ENCODE results near the gene VAT1L.

Gene VAT1L

DNA sequence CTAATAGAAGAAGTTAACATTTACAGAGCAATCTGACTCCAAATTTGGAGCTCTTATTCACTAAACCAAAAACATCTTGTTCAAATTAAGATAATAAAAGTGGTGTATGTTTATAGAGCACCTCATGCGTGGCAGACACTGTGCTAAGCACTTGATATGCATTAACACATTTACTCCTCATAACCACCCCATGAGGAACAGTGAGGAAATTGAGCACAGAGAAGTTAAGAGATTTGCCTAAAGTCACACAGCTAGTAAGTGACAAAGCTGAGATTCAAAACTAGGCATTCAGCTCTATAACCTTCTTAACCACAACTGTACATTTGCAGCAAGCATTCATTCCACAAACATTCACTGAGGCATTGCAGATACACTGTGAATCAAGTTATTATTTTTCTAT is 94.0 kb downstream of the VAT1L start:
- no peaks in the 10 kb centered on the region for H3K27me3 ChIP-seq (ENCODE audit: control insufficient read depth, insufficient read depth, low read length)
- no peak overlapping the region for H3K4me3 ChIP-seq (ENCODE audit: low read length)
- H3K9me3 ChIP-seq (ENCODE audit: control insufficient read depth, low read length) = no peaks in the 10 kb centered on the region
- H3K9ac ChIP-seq (ENCODE audit: low read length) = no peak overlapping the region
- H3K36me3 ChIP-seq (ENCODE audit: control insufficient read depth, insufficient read depth, low read length) = no peaks in the 10 kb centered on the region
- no peaks in the 10 kb centered on the region for H3K4me1 ChIP-seq (ENCODE audit: control insufficient read depth, insufficient read depth, low read length)

DNA sequence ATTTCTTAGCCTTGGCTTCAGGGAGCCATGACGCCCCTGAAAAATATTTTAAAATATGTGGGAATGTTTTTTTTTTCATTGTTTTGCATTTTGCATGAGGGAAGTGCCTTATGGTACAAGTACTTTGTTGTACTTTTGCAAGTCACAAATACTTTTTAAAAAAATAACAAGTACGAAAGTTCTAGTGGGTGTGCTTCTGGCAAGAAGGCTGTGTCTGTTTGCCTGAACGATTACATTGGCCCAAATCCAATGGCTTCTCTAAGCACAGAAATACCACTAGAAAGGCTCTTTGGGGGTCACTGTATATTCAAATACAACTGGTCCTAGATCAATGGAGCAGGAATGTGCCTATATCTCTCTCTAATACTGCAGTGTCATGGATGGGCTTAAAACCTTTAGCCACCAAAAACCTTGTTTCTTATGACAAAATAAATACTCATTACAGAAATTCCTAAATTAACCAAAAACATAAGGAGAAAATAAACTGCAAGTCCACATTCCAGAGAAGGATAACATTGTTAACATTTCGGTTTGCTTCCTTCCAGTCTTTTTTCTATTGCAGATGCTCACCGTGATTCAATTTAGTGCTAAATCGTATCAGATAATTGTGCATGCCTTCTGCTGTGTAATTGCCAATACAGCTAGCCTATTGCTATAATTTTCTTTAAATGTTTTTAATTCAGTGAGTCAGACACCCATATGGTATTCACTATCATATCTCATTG is 97.4 kb downstream of the VAT1L start:
- no peaks in the 10 kb centered on the region for H3K27me3 ChIP-seq (ENCODE audit: control insufficient read depth, insufficient read depth, low read length)
- H3K9me3 ChIP-seq (ENCODE audit: control insufficient read depth, low read length) = no peaks in the 10 kb centered on the region
- H3K4me1 ChIP-seq (ENCODE audit: control insufficient read depth, insufficient read depth, low read length) = no peaks in the 10 kb centered on the region
- no peak overlapping the region for H3K9ac ChIP-seq (ENCODE audit: low read length)
- H3K4me3 ChIP-seq (ENCODE audit: low read length) = no peak overlapping the region
- no peaks in the 10 kb centered on the region for H3K36me3 ChIP-seq (ENCODE audit: control insufficient read depth, insufficient read depth, low read length)

DNA sequence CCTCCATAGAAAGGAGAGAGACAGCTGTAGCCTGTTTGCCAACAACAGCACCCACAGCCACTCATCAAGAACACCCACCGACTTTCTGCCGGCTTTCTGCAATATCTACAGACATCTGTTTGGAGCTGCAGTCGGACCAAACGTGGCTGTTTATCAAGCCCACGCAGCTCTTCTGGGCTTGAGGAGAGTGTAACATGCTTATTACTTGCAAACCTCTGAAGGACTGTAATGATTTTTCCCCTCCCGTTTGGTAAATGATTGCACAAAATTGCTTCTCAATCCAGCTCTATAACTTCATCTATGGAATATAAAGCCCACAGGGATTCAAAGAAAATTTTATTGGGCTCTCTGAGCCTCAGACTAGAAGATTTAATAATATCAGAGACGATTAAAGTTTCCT is 100.5 kb downstream of the VAT1L start:
- Histone ChIP-seq H3K9ac (ENCODE audit: low read length) (no peak overlapping the region), H3K27me3 (ENCODE audit: control insufficient read depth, insufficient read depth, low read length) (no peaks in the 10 kb centered on the region), H3K4me1 (ENCODE audit: control insufficient read depth, insufficient read depth, low read length) (no peaks in the 10 kb centered on the region)

DNA sequence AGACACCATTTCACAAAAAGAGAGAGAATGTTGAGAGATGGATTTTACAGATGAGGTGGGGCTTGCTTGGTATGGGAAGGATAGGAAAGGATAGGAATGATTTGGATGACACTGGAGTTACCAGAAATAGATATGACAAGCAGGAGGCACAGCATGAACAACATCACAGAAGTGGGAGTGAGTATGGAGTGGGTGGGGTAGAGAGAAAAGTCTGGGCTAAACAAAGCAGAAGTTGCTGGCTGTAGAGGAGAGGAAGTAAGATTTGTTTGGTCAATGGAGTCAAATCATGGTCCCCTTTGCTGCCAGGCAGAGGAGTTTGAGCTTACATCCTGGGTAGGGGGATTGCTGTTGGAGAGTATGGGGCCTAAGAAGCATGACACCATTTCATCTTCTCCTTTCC is 101.7 kb downstream of the VAT1L start:
- H3K9ac ChIP-seq (ENCODE audit: low read length) = no peak overlapping the region
- no peak overlapping the region for H3K4me3 ChIP-seq (ENCODE audit: low read length)
- no peaks in the 10 kb centered on the region for H3K4me1 ChIP-seq (ENCODE audit: control insufficient read depth, insufficient read depth, low read length)
- H3K36me3 ChIP-seq (ENCODE audit: control insufficient read depth, insufficient read depth, low read length) = no peaks in the 10 kb centered on the region
- no peaks in the 10 kb centered on the region for H3K27me3 ChIP-seq (ENCODE audit: control insufficient read depth, insufficient read depth, low read length)
- H3K9me3 ChIP-seq (ENCODE audit: control insufficient read depth, low read length) = no peaks in the 10 kb centered on the region

More for the DNA sequence above, 100.5 kb downstream of the VAT1L start:
- Histone ChIP-seq H3K36me3 (ENCODE audit: control insufficient read depth, insufficient read depth, low read length) (no peaks in the 10 kb centered on the region), H3K4me3 (ENCODE audit: low read length) (no peak overlapping the region), H3K9me3 (ENCODE audit: control insufficient read depth, low read length) (no peaks in the 10 kb centered on the region)

DNA sequence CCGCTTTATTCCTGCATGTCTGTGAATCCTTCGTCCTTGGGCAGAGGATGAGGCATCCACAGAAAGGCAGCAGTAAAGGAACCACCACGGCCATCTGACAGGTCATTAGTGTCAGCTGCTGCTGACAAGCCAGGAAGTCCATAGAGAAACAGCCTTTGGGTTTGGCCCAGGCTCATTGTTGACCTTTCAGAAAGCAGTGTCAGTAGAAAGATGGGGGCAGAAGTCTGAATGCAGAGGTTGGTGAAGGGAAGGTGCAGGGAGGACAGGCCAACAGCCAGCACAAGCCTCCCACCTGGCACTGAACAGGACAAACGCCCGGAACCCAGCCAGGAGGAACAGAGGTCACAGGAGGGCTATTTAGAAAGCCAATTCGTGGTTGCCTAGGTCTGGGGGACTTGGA is 105.8 kb downstream of the VAT1L start:
- Histone ChIP-seq H3K27me3 (ENCODE audit: control insufficient read depth, insufficient read depth, low read length) (no peaks in the 10 kb centered on the region), H3K4me3 (ENCODE audit: low read length) (no peak overlapping the region), H3K4me1 (ENCODE audit: control insufficient read depth, insufficient read depth, low read length) (no peaks in the 10 kb centered on the region), H3K36me3 (ENCODE audit: control insufficient read depth, insufficient read depth, low read length) (no peaks in the 10 kb centered on the region), H3K9me3 (ENCODE audit: control insufficient read depth, low read length) (no peaks in the 10 kb centered on the region), H3K9ac (ENCODE audit: low read length) (no peak overlapping the region)

DNA sequence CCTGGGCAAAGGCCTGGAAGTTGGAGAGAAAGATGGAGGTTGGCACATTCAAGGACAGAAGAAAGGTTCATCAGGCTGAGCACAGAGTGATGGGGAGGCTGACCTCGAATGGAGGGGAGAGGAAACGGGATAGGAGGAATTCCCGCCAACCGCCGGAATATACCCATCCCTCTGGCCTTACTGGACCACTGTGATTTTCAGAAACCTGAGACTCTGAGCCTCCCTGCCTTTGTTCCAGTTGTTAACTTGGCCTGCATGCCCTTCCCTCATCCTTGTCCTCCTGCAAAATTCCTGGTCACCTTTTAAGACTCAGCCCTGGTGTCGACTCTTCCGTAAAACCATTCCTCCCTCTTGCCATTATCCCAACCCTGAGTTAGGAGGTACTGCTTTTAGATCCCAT is 107.6 kb downstream of the VAT1L start:
- H3K9ac ChIP-seq (ENCODE audit: low read length) = no peak overlapping the region
- no peak overlapping the region for H3K4me3 ChIP-seq (ENCODE audit: low read length)
- no peaks in the 10 kb centered on the region for H3K9me3 ChIP-seq (ENCODE audit: control insufficient read depth, low read length)
- no peaks in the 10 kb centered on the region for H3K4me1 ChIP-seq (ENCODE audit: control insufficient read depth, insufficient read depth, low read length)
- H3K36me3 ChIP-seq (ENCODE audit: control insufficient read depth, insufficient read depth, low read length) = no peaks in the 10 kb centered on the region
- H3K27me3 ChIP-seq (ENCODE audit: control insufficient read depth, insufficient read depth, low read length) = no peaks in the 10 kb centered on the region

DNA sequence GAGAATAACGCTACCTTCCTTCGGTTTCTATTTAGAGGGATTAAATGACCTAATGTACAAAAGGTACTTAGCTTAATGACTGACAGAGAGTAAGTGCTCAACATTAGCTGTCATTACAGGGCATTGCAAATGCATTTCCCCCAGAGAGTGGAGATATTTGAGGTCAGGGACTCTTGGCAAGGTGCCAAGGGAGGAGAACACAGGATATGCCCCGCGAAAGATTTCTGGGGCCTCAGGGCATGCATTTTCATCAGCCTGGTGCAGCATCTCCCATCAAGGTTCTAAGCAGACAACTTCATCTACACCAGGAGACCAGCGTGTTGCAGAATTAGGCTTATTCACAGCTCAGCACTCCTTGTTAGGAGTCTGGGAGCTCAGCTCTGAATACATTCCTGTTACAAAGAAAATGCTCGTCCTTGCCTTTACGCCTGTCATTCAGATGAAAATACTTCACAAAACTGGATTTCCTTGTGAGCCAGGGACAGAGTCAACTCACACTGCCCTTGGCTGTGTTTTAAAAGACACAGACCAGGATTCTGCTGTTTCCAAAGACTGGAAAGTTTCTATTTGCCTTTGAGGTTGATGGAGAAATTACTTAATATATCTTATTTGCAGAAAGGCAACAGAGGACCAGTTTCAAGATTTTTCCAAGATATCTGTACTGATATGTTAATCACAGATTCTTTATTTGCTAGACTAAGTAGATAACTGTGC is 108.2 kb downstream of the VAT1L start:
- Histone ChIP-seq H3K36me3 (ENCODE audit: control insufficient read depth, insufficient read depth, low read length) (no peaks in the 10 kb centered on the region), H3K9ac (ENCODE audit: low read length) (no peak overlapping the region), H3K9me3 (ENCODE audit: control insufficient read depth, low read length) (no peaks in the 10 kb centered on the region), H3K4me3 (ENCODE audit: low read length) (no peak overlapping the region), H3K4me1 (ENCODE audit: control insufficient read depth, insufficient read depth, low read length) (no peaks in the 10 kb centered on the region), H3K27me3 (ENCODE audit: control insufficient read depth, insufficient read depth, low read length) (no peaks in the 10 kb centered on the region)

DNA sequence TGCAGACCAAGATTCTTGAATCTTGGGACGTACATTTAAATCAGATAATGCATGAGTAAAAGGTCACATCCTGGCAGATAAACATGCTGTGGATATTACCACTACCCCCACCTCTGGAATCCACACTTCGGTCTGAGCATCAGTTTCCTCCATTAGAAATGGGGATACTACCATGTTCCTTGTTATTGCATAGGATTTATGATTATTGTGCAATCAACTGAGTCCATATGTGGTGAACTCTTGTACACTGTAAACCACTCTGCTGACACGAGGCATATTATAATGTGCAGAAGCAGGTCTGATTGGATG is 108.7 kb downstream of the VAT1L start:
- Histone ChIP-seq H3K36me3 (ENCODE audit: control insufficient read depth, insufficient read depth, low read length) (no peaks in the 10 kb centered on the region), H3K4me1 (ENCODE audit: control insufficient read depth, insufficient read depth, low read length) (no peaks in the 10 kb centered on the region), H3K9me3 (ENCODE audit: control insufficient read depth, low read length) (no peaks in the 10 kb centered on the region)

DNA sequence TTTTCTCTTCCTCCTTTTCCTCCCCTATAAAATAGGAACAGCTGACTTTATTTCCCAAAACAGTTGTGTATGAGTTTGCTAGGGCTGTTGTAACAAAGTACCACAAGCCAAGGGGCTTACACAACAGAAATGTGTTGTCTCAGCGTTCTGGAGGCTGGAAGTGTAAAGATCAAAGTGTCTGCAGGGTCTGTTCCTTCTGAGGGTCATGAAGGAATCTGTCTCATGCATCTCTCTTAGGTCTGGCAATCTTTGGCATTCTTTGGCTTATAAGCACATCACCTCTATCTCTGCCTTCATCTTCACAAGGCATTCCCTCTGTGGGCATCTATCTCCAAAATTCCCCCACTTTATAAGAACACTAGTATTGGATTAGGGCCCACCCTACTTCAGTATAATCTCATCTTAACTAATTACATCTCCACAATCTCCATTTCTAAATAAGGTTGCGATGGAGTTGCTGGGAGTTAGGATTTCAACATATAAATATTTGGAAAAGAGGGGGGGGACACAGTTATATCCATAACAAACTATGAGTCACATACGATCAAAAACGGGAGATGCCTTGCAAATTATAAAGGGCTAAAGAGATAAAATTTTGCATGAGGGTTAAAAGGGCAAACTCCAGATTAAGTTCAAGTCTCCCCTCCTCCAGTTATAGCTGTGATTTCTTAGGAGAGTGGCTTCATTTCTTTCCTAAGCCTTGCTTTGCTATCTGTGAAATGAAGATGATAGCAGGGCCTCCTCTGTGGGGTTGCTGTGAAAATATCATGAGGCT is 109.7 kb downstream of the VAT1L start:
- no peaks in the 10 kb centered on the region for H3K4me1 ChIP-seq (ENCODE audit: control insufficient read depth, insufficient read depth, low read length)
- H3K4me3 ChIP-seq (ENCODE audit: low read length) = no peak overlapping the region
- H3K36me3 ChIP-seq (ENCODE audit: control insufficient read depth, insufficient read depth, low read length) = no peaks in the 10 kb centered on the region
- no peak overlapping the region for H3K9ac ChIP-seq (ENCODE audit: low read length)
- no peaks in the 10 kb centered on the region for H3K9me3 ChIP-seq (ENCODE audit: control insufficient read depth, low read length)
- H3K27me3 ChIP-seq (ENCODE audit: control insufficient read depth, insufficient read depth, low read length) = no peaks in the 10 kb centered on the region

More for the DNA sequence above, 108.7 kb downstream of the VAT1L start:
- Histone ChIP-seq H3K27me3 (ENCODE audit: control insufficient read depth, insufficient read depth, low read length) (no peaks in the 10 kb centered on the region), H3K9ac (ENCODE audit: low read length) (no peak overlapping the region), H3K4me3 (ENCODE audit: low read length) (no peak overlapping the region)

DNA sequence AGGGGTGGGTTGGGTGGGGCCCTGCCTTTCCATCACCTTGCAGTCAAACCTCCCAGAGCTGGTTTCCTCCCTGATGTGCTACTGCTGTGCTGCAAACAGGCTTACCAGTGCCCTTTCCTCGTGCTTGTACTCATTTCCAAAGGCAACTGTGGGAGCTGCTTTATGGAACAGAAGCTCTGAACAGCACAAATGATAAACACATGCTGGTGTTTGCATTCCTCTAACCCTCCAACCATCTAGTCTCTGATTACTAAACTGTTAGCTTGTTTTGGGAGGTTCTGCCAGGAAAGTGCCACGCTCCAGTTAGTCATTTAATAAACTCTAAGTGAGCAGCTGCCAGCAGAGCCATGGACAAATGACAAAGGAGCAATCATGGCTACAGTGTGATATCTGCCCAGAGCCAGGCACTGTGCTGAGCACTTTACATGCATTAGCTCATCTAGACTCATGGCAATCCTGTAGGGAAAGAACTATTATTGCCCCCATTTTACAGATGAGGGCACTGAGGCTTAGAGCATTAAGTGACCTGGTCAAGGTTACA is 110.4 kb downstream of the VAT1L start:
- H3K4me3 ChIP-seq (ENCODE audit: low read length) = no peak overlapping the region
- no peak overlapping the region for H3K9ac ChIP-seq (ENCODE audit: low read length)
- no peaks in the 10 kb centered on the region for H3K9me3 ChIP-seq (ENCODE audit: control insufficient read depth, low read length)
- H3K27me3 ChIP-seq (ENCODE audit: control insufficient read depth, insufficient read depth, low read length) = no peaks in the 10 kb centered on the region
- no peaks in the 10 kb centered on the region for H3K36me3 ChIP-seq (ENCODE audit: control insufficient read depth, insufficient read depth, low read length)
- H3K4me1 ChIP-seq (ENCODE audit: control insufficient read depth, insufficient read depth, low read length) = no peaks in the 10 kb centered on the region

DNA sequence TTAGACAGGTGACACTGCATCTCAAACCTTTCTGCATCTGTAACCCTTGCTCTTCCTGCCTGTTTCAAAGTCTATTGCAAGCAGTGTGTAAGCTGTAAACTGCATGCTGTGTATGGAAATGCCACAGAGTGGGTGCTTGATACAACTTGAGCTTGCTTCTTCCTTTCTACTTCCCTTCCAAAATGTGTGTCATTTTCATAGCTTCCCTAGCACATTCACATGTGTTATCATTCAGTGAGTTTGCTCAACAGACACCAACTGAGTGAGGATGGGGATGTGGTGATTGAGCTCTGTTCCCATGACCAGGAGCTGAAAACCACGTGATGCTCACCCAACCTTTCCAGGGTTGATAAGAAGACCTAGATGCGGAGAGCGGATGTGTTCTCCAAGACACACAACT is 111.1 kb downstream of the VAT1L start:
- Histone ChIP-seq H3K27me3 (ENCODE audit: control insufficient read depth, insufficient read depth, low read length) (no peaks in the 10 kb centered on the region), H3K36me3 (ENCODE audit: control insufficient read depth, insufficient read depth, low read length) (no peaks in the 10 kb centered on the region), H3K4me3 (ENCODE audit: low read length) (no peak overlapping the region), H3K9ac (ENCODE audit: low read length) (no peak overlapping the region), H3K4me1 (ENCODE audit: control insufficient read depth, insufficient read depth, low read length) (no peaks in the 10 kb centered on the region), H3K9me3 (ENCODE audit: control insufficient read depth, low read length) (no peaks in the 10 kb centered on the region)

DNA sequence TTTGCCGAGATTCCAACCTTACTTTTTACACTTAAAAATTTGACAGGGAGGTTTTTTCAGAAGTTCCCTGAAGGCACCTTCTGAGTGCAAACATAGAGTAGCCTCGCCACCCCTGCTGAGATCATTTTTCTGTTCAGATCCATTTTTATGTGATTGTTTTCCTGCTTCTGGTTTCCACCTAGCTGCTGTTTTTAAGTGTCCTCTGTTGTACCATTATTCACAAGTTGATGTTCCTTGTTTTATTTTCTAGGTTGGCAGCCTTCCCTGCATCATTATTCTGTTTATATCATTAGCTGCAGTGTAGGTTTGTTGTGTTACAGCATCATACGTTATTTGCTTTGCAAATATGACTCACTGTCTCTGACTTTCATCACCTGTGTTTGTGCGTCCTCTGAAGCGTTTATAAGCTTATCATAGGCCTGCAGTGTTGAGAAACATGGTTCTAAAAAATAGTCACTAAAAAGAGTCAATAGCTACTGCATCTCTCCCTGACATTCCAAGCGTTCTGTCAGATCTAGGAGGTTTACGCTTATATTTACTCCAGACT is 117.1 kb downstream of the VAT1L start:
- no peaks in the 10 kb centered on the region for H3K9me3 ChIP-seq (ENCODE audit: control insufficient read depth, low read length)
- no peak overlapping the region for H3K4me3 ChIP-seq (ENCODE audit: low read length)
- no peak overlapping the region for H3K9ac ChIP-seq (ENCODE audit: low read length)
- no peaks in the 10 kb centered on the region for H3K36me3 ChIP-seq (ENCODE audit: control insufficient read depth, insufficient read depth, low read length)
- H3K4me1 ChIP-seq (ENCODE audit: control insufficient read depth, insufficient read depth, low read length) = no peaks in the 10 kb centered on the region
- H3K27me3 ChIP-seq (ENCODE audit: control insufficient read depth, insufficient read depth, low read length) = no peaks in the 10 kb centered on the region
